HG03575 (cell line): ENCODE measurements around the gene OR2H1.

Experiments used
- ATAC-seq: cut with Tn5 transposase; IDR thresholded peaks from one replicate; pipeline ENCODE4 v1.9.1; 2021; ENCODE audit not compliant: unreplicated experiment, insufficient number of reproducible peaks, low FRiP score; ENCODE audit errors: extremely low read depth

Gene OR2H1

GRCh38 chr6:29478740-29479139 is 21.8 kb downstream of the OR2H1 start:
- no peak for ATAC-seq

GRCh38 chr6:29479560-29479959 is 22.6 kb downstream of the OR2H1 start:
- ATAC-seq, result no peak

GRCh38 chr6:29483186-29483585 is 26.2 kb downstream of the OR2H1 start:
- no peak for ATAC-seq

GRCh38 chr6:29483735-29484134 is 26.8 kb downstream of the OR2H1 start:
- no peak for ATAC-seq

GRCh38 chr6:29486577-29486976 is 29.6 kb downstream of the OR2H1 start:
- ATAC-seq, result no peak

GRCh38 chr6:29487131-29487530 is 30.2 kb downstream of the OR2H1 start:
- ATAC-seq, result no peak

- no peak for ATAC-seq
Observed at GRCh38 chr6:29487660-29488059, 30.7 kb downstream of the OR2H1 start, which contains the start of gene MAS1L. MAS1L (minus strand) TSS chr6:29487956; CDS start chr6:29487902, 54 bp downstream.

- no peak for ATAC-seq
Observed at GRCh38 chr6:29488874-29489273, 31.9 kb downstream of the OR2H1 start.

GRCh38 chr6:29489286-29489685 is 32.3 kb downstream of the OR2H1 start:
- ATAC-seq, result no peak

- ATAC-seq, result no peak
Observed at GRCh38 chr6:29490055-29490454, 33.1 kb downstream of the OR2H1 start.

GRCh38 chr6:29490552-29490951 is 33.6 kb downstream of the OR2H1 start:
- no peak for ATAC-seq

GRCh38 chr6:29491574-29491973 is 34.6 kb downstream of the OR2H1 start:
- ATAC-seq, result no peak

GRCh38 chr6:29493261-29493660 is 36.3 kb downstream of the OR2H1 start:
- ATAC-seq, result no peak

GRCh38 chr6:29494131-29494530 is 37.2 kb downstream of the OR2H1 start:
- no peak for ATAC-seq

- ATAC-seq, result no peak
Observed at GRCh38 chr6:29495571-29495970, 38.6 kb downstream of the OR2H1 start.

- ATAC-seq, result no peak
Observed at GRCh38 chr6:29496961-29497360, 40.0 kb downstream of the OR2H1 start.

- ATAC-seq, result no peak
Observed at GRCh38 chr6:29499704-29500103, 42.7 kb downstream of the OR2H1 start.

GRCh38 chr6:29500594-29500993 is 43.6 kb downstream of the OR2H1 start:
- no peak for ATAC-seq

GRCh38 chr6:29501106-29501505 is 44.2 kb downstream of the OR2H1 start:
- ATAC-seq, result no peak

- ATAC-seq, result no peak
Observed at GRCh38 chr6:29502181-29502580, 45.2 kb downstream of the OR2H1 start.

GRCh38 chr6:29502597-29502996 is 45.6 kb downstream of the OR2H1 start:
- no peak for ATAC-seq

GRCh38 chr6:29504961-29505360 is 48.0 kb downstream of the OR2H1 start:
- no peak for ATAC-seq
